ENCODE results near the gene NCAM1.

DNA sequence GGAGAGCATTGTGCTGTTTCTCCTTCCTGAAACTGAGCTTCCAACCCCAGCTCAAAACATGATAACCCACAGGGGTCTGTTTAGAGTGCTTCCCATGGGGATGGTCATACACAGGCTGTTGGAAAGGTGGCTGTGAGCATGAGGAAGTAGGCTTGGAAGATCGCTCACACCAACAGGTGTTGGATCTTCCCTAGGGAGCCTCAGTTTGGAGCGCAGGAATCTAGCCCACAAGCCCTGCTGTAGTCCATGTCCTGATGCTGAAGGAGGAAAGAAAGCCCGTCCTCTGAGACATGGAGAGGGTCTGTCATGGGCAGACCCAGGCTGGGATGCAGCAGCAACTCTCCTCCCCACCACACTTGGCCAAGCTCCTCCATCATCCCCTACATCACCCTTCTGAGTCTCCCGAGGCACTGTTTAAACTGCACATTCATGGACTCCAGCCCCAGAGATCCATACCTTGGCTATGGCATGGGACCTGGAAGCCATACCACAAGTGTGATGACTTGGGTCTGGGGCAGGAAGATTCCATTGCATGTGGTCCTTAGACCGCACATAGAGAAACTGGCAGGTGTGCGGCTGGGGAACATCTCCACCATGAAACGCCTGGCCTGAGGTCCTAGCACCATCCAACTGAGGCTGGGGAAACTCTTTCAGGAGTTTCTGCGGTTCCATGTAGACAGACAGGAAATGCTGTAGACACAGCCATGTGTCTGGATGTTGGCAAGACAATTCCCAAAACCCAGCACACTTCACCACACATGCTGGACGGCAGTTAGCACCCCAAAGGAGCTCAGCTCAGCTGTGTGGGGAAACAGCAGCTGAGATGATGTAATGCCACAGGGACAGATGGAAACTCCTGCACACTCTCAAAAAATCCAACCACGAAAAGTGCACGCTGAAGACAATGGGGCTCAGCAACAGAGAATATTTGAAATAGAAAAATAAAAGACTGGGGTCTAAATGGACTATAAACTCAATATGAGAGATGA, 325.6 kb downstream of the NCAM1 start:
- TF ChIP-seq, protein P1, sequence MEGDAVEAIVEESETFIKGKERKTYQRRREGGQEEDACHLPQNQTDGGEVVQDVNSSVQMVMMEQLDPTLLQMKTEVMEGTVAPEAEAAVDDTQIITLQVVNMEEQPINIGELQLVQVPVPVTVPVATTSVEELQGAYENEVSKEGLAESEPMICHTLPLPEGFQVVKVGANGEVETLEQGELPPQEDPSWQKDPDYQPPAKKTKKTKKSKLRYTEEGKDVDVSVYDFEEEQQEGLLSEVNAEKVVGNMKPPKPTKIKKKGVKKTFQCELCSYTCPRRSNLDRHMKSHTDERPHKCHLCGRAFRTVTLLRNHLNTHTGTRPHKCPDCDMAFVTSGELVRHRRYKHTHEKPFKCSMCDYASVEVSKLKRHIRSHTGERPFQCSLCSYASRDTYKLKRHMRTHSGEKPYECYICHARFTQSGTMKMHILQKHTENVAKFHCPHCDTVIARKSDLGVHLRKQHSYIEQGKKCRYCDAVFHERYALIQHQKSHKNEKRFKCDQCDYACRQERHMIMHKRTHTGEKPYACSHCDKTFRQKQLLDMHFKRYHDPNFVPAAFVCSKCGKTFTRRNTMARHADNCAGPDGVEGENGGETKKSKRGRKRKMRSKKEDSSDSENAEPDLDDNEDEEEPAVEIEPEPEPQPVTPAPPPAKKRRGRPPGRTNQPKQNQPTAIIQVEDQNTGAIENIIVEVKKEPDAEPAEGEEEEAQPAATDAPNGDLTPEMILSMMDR (IDR thresholded peaks at IDR 0.05), result no peak
- no peak for TF ChIP-seq POLR2A (IDR thresholded peaks at IDR 0.05)

Data from right lobe of liver (tissue), 4 donors.